GM21360 (cell line): ENCODE measurements around the gene BTNL2.
A peak's percentile ranks its signal among the peaks of the same experiment; 100 is the strongest.

Source experiments
- ATAC-seq: cut with Tn5 transposase; IDR thresholded peaks from one replicate; pipeline ENCODE4 v1.9.1; 2021; ENCODE audit warnings: mild to moderate bottlenecking, moderate library complexity; ENCODE audit not compliant: unreplicated experiment

BTNL2 gene

DNA sequence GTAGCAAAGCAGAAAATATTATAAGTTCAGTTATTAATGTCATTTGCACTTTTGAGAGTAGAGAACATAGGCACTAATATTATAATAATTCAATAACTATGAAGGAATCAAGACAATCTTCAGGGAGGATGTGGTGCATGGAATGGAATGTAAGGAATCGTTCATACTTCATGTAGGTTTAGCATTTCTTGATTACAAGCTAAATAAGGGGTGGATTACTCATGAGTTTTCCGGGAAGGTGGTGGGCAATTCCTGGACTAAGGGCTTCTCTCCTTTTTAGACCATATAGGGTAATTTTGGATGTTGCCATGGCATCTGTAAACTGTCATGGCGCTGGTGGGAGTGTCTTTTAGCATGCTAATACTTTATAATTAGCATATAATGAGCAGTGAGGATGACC, 9.1 kb upstream of the BTNL2 start:
- ATAC-seq, result no peak

GRCh38 chr6:32415521-32416019, 8.6 kb upstream of the BTNL2 start:
- ATAC-seq, result no peak

- ATAC-seq, result no peak
These were observed 6.6 kb upstream of the BTNL2 start for GRCh38 chr6:32413427-32414047.

- no peak for ATAC-seq
These were observed 4.8 kb upstream of the BTNL2 start for GRCh38 chr6:32411566-32412327.

GRCh38 chr6:32410906-32411305, 3.9 kb upstream of the BTNL2 start:
- ATAC-seq, result no peak

DNA sequence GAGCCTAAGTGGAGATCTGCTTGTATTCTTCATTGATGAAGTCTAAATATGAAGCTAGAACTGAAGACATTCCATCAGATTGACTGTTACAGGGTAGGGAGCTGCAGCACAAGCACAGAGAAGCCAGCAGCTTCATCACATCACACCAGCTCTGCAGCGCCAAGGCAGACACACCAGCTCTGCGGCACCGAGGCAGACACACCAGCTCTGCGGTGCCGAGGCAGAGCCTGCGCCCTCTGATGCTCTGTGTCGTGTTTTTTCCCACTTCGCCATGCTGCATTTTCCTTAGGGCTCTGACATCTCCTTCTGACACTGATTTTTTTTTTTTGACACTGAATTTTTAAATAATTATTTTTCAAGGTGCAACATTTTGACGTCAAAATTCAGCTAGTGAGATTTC, 784 bp downstream of the BTNL2 start:
- no peak for ATAC-seq

DNA sequence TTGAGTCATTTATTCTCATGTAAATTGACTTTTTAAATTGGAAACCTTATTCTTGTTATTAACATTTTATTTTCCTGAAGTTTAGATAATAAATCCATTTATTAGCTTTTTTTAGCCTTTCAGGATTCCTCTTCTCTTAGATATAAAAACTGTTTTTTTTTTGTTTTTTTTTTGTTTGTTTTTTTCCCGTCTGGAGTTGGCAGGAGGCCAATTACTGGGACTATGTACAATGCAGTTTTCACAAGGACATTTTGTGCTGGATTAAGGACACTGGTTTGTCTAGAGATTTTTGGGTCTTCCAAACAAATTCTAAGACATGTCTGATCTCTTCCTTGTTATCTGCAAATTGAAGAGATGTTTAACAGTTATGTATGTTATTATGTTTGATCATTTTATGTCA, 1.3 kb downstream of the BTNL2 start:
- ATAC-seq, result no peak

DNA sequence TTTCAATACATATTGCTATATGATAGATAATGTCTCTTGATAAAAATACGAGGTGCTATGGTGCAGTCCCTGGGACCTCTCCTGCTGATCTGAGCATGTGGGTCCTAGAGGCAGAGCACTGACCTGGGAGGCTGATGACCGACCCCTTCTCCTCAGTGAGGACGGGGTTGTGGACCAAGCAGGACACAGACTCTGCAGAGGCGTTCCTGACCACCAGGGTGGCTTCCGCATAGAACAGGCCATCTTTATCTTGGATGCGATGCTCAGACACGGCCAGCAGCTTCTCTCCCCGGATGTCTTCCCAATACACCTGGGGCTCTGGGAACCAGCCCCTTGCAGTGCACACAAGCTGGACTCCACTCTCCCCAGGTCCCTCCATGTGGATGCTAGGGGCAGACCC, 4.2 kb downstream of the BTNL2 start:
- ATAC-seq, result no peak

DNA sequence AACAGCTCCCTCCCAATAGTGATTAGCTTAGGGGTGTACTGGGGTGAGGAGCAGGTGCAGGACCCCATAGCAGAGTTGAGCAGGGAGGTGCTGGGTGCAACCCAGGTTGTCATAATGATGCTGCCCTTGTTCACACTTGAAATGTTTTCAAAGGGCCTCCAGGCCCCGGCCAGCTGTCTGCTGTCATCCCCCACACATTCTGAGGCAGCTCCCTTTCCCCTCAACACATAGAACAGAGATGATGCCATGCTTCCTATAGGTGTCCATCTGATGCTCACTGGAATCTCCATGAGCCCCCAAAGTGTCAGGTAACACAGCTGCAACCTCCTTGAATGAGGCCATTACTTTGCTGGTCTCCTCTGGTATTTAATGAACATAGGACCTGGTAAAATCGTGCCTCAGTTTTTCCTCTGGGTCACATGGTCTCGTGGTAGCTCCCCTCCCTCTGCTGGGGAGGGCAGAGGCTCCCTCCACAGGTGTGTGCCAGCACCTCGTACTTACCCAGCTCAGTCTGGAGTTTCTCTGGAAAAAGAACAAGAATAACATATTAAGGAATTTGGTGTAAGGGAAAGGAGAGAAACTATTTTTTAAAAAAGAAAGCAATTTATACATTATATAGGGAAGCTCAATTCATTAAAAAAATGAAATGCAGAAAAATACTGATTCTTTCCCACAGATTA, 5.6 kb downstream of the BTNL2 start:
- no peak for ATAC-seq

- ATAC-seq, result peak; percentile 67
These were observed 9.6 kb downstream of the BTNL2 start for GRCh38 chr6:32397252-32397920.

GRCh38 chr6:32396028-32396427, 11.0 kb downstream of the BTNL2 start:
- ATAC-seq, result no peak

- ATAC-seq, result no peak
These were observed 13.1 kb downstream of the BTNL2 start for GRCh38 chr6:32393665-32394420.

DNA sequence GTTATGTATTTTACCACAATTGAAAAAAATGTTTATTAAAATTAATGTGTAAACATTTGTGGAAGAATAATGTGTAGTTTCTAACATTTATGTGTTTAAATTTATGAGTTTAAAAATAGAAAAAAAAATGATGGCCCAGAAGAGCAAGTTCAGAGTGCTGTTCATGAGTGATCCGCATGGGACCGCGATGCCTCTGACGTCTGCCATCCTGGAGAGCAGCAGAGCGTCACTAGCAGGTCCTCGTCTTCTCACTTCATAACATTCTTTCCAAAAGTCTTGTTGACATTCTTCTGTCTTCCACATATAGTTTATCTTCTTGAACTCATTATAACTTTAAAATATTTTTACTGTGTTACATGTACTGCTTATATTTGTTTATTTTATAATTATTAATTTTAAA, 15.5 kb downstream of the BTNL2 start:
- ATAC-seq, result no peak

DNA sequence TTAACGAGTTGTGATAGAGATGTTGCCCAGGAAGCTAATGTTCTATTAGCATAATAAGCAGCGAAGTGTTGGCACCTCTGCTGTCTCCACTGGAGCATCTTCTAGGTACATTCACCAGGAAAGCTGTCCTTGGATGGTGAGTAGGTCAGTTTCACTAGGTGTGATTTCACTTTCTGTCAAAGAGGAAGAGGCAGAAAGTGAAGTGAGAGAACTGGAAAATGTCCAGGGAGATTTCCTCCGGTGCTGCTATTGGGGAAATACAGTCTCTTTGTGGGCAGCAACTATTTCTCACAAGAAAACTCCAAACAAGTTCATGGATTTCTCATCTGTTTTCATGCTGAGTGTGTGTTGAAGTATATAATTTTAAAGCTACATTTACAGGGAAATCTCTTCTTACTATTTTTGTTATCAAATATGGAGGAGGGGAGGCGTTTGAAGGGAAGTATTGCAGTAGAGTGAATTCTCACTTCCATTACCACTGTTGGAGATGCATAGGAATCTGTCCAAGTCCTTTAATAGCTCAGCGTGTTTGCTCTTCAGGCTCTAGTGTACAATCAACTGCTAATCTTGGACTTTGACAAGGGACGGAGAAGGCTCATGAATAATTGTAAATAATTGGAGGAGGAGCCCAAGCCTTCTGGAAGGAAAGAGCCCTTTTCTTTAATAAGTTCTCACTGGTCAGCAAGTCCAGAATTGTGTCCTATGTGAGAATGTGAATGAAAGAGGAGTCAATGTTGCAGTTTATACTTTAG, 19.2 kb downstream of the BTNL2 start:
- ATAC-seq, result no peak

- no peak for ATAC-seq
These were observed 20.9 kb downstream of the BTNL2 start for GRCh38 chr6:32386040-32386439.

DNA sequence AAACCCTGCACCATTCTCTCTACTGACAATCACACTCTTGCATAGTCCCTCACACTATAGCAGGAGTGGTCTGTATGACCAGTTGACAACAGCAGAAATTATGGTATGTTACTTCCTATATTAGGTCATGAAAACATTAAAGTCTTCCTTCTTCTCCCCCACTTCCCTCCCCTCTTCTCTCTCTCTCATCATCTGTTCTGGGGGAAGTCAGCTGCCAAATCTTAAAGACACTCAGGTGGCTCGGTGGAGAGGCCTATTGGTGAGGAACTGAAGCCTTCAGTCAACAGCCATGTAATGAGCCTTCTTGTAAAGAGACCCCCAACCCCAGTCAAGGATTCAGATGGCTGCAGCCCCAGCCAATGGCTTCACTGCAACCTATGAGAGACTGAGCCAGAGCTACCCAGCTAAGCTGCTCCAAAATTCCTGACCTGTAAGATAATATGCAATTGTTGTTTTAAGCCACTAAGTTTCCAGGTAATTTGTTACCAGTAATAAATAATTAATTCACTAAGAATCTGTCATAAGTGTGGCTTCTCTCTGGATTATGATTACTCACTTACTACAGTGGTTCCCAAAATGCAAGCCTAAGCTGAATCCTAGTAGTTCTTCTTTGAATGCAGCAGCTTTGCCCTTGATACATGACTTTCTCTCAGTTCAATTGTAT, 24.1 kb downstream of the BTNL2 start:
- no peak for ATAC-seq

DNA sequence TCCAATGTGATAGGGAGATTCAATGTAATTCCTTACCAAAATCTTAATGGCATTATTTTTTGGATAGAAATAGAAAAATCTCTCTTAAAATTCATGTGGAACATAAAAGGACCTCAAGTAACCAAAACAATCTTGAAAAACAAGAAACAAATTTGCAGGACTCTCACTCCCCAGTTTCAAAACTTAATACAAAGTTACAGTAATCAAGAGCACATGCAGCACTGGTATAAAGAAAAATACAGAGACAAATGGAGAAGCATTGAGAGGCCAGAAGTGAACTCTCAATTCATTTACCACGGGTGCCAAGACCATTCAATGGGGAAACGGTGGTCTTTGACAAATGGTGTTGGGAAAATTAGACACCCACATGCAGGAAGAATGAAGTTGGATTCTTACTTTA, 27.4 kb downstream of the BTNL2 start:
- ATAC-seq, result no peak

DNA sequence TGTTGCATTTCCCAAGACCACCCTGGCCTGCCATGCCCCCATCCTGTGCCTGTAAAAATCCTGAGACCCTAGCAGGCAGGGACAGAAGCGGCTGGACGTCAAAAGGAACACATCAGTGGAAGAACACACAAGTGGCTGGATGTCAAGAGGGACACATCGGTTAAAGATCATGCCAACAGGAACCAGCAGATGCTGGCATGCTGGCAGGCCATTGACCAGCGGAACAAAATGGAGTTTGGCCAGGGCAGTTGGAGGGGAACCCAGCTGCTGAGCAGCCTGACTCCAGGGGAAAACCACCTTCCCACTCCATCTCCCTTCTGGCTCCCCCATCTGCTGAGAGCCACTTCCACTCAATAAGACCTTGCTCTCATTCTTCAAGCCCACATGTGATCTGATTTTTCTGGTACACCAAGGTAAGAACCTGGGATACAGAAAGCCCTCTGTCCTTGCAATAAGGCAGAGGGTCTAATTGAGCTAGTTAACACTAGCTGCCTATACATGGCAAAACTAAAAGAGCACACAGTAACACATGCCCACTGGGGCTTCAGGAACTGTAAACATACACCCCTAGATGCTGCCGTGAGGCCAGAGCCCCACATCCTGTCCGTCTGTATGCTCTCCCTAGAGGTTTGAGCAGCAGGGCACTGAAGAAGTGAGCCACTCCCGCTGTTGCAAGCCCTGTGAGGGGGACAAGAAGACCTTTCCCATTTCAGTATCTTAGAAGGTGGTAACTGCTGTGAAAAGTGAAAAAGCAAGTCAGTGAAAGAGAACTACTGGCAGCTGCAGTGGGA, 31.0 kb downstream of the BTNL2 start:
- ATAC-seq, result no peak

DNA sequence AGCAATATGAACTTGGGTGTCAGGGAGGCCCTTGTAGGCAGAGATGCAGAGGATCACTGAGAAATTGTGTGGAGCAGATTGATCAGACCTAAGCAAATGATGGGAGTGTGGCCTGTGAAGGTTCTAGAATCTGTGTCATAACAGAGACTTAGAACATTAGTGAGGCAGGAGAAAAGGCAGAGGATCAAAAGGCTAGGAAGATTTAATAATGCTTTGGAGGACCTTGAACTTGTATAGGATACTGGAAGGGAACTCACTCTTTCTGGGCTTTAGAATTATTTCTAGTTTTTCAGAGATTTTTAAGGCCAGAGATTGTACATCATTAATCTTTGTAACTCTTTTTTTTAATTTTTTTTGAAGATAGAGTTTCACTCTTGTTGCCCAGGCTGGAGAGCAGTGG, 35.2 kb downstream of the BTNL2 start, which contains the start of gene TSBP1:
Gene TSBP1, minus strand, starts transcription at position 101 of the 400 bp plus-strand sequence. CDS start 197 bp downstream, outside the sequence.
- ATAC-seq, result no peak
